RWPE2 (cell line): ENCODE measurements around the gene MICU2.
"Not testable (repeated sequence)": the region's sequence is repeated elsewhere in the genome, so short reads cannot be mapped to it uniquely, and the experiment has no call there.

Experiments
- ATAC-seq: fragments of 200-7000 bp; cut with Tn5 transposase; 3 replicates; pipeline ENCODE4 v1.9.1; 2021; ENCODE audit warnings: low read depth
- DNase-seq: peaks from one replicate; pipeline ENCODE4 v3.0.0-alpha.2; 2020; ENCODE audit warnings: low spot score
- H3K27ac ChIP-seq: fragments of 450-650 bp; 2 replicates; pipeline ENCODE4 v1.5.1; 2017; ENCODE audit warnings: mild to moderate bottlenecking; ENCODE audit not compliant: poor library complexity, severe bottlenecking
- H3K27me3 ChIP-seq: fragments of 250-450 bp; sonication (Bioruptor Pico); 2 replicates; pipeline ENCODE4 v1.5.1; 2021; ENCODE audit warnings: mild to moderate bottlenecking, moderate library complexity; ENCODE audit not compliant: insufficient read depth, poor library complexity, severe bottlenecking
- H3K36me3 ChIP-seq: fragments of 250-450 bp; sonication (Bioruptor Pico); 2 replicates; pipeline ENCODE4 v1.5.1; 2020; ENCODE audit warnings: low read depth, mild to moderate bottlenecking, moderate library complexity
- H3K4me1 ChIP-seq: fragments of 250-450 bp; sonication (Bioruptor Pico); 2 replicates; pipeline ENCODE4 v1.5.1; 2021; ENCODE audit warnings: mild to moderate bottlenecking, moderate library complexity; ENCODE audit not compliant: insufficient read depth, poor library complexity, severe bottlenecking
- H3K4me3 ChIP-seq: fragments of 250-450 bp; sonication (Bioruptor Pico); 2 replicates; pipeline ENCODE4 v1.5.1; 2021; ENCODE audit warnings: mild to moderate bottlenecking, moderate library complexity; ENCODE audit not compliant: severe bottlenecking
- H3K9me3 ChIP-seq: fragments of 250-450 bp; sonication (Bioruptor Pico); 2 replicates; pipeline ENCODE4 v1.5.1; 2021; ENCODE audit warnings: mild to moderate bottlenecking, moderate library complexity; ENCODE audit not compliant: severe bottlenecking
- TF ChIP-seq, protein P1 (sequence below): fragments of 450-650 bp; IDR thresholded peaks from one replicate; pipeline ENCODE4 v1.5.1; 2017; ENCODE audit warnings: mild to moderate bottlenecking, moderate library complexity; ENCODE audit not compliant: poor library complexity, severe bottlenecking

The MICU2 gene

DNA sequence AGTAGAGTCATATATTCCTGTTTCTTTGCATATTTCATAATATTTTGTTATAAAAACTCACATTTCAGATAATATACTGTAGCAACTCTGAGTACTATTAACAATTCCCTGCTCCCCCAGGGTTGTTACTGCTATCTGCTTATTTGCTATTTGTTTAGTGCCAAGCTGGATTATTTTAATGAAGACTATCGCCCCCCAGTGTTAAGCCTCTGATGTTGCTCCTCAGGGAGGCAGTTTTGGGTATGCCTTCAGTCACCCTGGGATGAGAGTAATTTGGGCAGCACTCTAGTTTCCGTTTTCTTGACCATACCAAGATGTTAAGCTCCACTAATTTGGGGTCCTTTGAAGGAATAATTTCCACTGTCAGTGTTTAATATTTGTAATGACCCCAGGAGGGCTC, 46.0 kb downstream of the MICU2 start:
- Histone ChIP-seq H3K27ac (no peak overlapping the region), H3K4me3 (no peak overlapping the region), H3K27me3 (no peaks in the 10 kb centered on the region), H3K36me3 (peaks cover 9% of the 10 kb centered on the region), H3K9me3 (no peaks in the 10 kb centered on the region), H3K4me1 (no peaks in the 10 kb centered on the region)
- TF ChIP-seq, protein P1, sequence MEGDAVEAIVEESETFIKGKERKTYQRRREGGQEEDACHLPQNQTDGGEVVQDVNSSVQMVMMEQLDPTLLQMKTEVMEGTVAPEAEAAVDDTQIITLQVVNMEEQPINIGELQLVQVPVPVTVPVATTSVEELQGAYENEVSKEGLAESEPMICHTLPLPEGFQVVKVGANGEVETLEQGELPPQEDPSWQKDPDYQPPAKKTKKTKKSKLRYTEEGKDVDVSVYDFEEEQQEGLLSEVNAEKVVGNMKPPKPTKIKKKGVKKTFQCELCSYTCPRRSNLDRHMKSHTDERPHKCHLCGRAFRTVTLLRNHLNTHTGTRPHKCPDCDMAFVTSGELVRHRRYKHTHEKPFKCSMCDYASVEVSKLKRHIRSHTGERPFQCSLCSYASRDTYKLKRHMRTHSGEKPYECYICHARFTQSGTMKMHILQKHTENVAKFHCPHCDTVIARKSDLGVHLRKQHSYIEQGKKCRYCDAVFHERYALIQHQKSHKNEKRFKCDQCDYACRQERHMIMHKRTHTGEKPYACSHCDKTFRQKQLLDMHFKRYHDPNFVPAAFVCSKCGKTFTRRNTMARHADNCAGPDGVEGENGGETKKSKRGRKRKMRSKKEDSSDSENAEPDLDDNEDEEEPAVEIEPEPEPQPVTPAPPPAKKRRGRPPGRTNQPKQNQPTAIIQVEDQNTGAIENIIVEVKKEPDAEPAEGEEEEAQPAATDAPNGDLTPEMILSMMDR: peak; percentile 44
- DNase-seq (no peak), ATAC-seq (no peak)

- TF ChIP-seq, protein P1: no peak
- Histone ChIP-seq H3K4me3 (no peak overlapping the region), H3K36me3 (no peaks in the 10 kb centered on the region; the same call in 1 of the 2 replicates), H3K27ac (no peak overlapping the region), H3K27me3 (no peaks in the 10 kb centered on the region), H3K4me1 (no peaks in the 10 kb centered on the region), H3K9me3 (no peaks in the 10 kb centered on the region)
- no peak for DNase-seq
- no peak for ATAC-seq
Measured at GRCh38 chr13:21556051-21556450, 47.9 kb downstream of the MICU2 start.

- H3K36me3 ChIP-seq, H3K27me3 ChIP-seq, H3K9me3 ChIP-seq, H3K27ac ChIP-seq, DNase-seq, ATAC-seq, H3K4me1 ChIP-seq, H3K4me3 ChIP-seq: not testable (repeated sequence)
Measured at GRCh38 chr13:21553261-21553660, 50.7 kb downstream of the MICU2 start.

DNA sequence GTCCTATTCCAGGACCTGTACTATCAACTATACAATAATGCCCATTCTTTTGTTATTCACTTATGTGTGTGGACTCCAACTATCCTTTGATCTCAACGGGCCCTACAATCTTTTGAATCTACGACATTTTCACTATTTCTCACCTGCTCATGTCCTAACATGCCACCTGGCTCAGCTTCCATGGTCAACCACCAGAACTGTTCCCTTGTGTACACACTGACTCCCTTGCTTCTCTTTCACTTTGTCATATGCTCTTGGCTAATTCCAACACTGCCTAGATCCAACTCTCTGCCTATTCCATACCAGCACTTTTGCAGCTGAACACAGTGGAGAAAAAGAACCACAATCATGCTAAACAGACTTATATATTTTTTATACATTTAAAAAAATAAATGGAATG, 53.1 kb downstream of the MICU2 start:
- H3K4me1 ChIP-seq: no peaks in the 10 kb centered on the region
- no peaks in the 10 kb centered on the region; the same call in 1 of the 2 replicates for H3K36me3 ChIP-seq
- no peak; the same call in 2 of the 3 replicates for ATAC-seq
- no peak overlapping the region for H3K27ac ChIP-seq
- no peaks in the 10 kb centered on the region for H3K27me3 ChIP-seq
- no peak overlapping the region for H3K4me3 ChIP-seq
- no peak for DNase-seq
- no peaks in the 10 kb centered on the region for H3K9me3 ChIP-seq
- TF ChIP-seq, protein P1: no peak

- H3K4me3 ChIP-seq: no peak overlapping the region
- TF ChIP-seq, protein P1: no peak
- H3K27me3 ChIP-seq: no peaks in the 10 kb centered on the region
- H3K36me3 ChIP-seq: no peaks in the 10 kb centered on the region; the same call in 1 of the 2 replicates
- ATAC-seq (no peak), DNase-seq (no peak)
- H3K27ac ChIP-seq: no peak overlapping the region
- no peaks in the 10 kb centered on the region for H3K9me3 ChIP-seq
- no peaks in the 10 kb centered on the region for H3K4me1 ChIP-seq
Measured at GRCh38 chr13:21549633-21550032, 54.3 kb downstream of the MICU2 start.
